ENCODE results near the gene PRDM16. TPM values are rescaled to one million over a fixed set of nuclear protein-coding genes. Genes with fewer than 3 reads are reported as not detected.

Gene PRDM16
- total and polyA plus RNA-seq, 2 donors (not counting 1 experiment from before 2014, with no cell fraction given), result 0.03 to 0.12 TPM

DNA sequence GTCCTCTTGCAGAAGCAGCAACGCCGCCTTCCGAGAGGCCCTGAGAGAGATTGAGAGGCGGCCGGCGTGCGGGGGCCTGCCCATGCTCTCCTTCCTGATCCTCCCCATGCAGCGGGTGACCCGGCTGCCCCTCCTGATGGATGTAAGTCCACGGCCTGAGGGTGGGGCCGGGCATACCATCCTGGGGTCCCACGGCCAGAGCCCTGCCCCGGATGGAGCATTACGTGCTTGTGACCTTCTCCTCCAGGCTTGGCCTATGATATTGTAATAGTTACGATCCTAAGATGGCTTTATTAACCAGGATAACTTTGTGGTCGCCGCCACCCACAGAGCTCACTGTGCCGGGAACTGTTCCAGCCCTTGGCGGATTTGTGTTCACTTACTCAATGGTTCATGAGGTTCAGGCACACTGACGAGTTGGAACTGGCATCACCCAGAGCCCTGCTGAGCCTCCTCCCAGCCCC is 404.4 kb downstream of the PRDM16 start:
- no peak overlapping the region for H3K27ac Mint-ChIP-seq
- TF ChIP-seq EZH2 (IDR thresholded peaks at IDR 0.05; ENCODE audit: borderline replicate concordance, insufficient read depth, low read depth, low read length, poor library complexity, severe bottlenecking), result no peak
- TF ChIP-seq, protein P1, sequence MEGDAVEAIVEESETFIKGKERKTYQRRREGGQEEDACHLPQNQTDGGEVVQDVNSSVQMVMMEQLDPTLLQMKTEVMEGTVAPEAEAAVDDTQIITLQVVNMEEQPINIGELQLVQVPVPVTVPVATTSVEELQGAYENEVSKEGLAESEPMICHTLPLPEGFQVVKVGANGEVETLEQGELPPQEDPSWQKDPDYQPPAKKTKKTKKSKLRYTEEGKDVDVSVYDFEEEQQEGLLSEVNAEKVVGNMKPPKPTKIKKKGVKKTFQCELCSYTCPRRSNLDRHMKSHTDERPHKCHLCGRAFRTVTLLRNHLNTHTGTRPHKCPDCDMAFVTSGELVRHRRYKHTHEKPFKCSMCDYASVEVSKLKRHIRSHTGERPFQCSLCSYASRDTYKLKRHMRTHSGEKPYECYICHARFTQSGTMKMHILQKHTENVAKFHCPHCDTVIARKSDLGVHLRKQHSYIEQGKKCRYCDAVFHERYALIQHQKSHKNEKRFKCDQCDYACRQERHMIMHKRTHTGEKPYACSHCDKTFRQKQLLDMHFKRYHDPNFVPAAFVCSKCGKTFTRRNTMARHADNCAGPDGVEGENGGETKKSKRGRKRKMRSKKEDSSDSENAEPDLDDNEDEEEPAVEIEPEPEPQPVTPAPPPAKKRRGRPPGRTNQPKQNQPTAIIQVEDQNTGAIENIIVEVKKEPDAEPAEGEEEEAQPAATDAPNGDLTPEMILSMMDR (IDR thresholded peaks at IDR 0.05), result no peak
- no peak overlapping the region for H3K9ac ChIP-seq (ENCODE audit: low read length)
- no peak overlapping the region for H2AFZ ChIP-seq (ENCODE audit: insufficient read depth, low read depth, low read length, poor library complexity, severe bottlenecking)
- ChIA-PET POLR2A (no interaction called here), CTCF (no interaction called here)
- H3K9me3 Mint-ChIP-seq (ENCODE audit: insufficient read depth), result no peaks in the 10 kb centered on the region
- H3K9me3 ChIP-seq (ENCODE audit: control extremely low read depth in 1 of 3, control insufficient read depth in 2 of 3, insufficient read depth in 1 of 3, low read length in 2 of 3), result peaks cover 0 to 3% (median 0%) of the 10 kb centered on the region in 3 donors
- H3K4me1 ChIP-seq (ENCODE audit: control insufficient read depth in 2 of 2, insufficient read depth in 2 of 2, low read length in 2 of 2), result no peaks in the 10 kb centered on the region
- H3K4me3 ChIP-seq (ENCODE audit: control extremely low read depth in 1 of 5, extremely low read depth in 1 of 5, insufficient read depth in 1 of 5, low read depth in 2 of 5, low read length in 4 of 5), result no peak overlapping the region
- 91% methylated on average over 17 of the region's 20 CpGs for whole genome bisulfite sequencing (ENCODE audit: insufficient coverage)
- H3K27ac ChIP-seq (ENCODE audit: low read length in 2 of 2), result no peak overlapping the region
- no peaks in the 10 kb centered on the region for H4K20me1 ChIP-seq (ENCODE audit: control insufficient read depth, insufficient read depth, low read length, poor library complexity, severe bottlenecking)
- H3K4me2 ChIP-seq (replicated peaks; ENCODE audit: low read depth, low read length, poor library complexity, severe bottlenecking), result no peak overlapping the region
- no peak overlapping the region for H3K4me3 Mint-ChIP-seq
- no peaks in the 10 kb centered on the region for H3K36me3 ChIP-seq (replicated peaks in 1 of 2; ENCODE audit: control extremely low read depth in 1 of 2, control insufficient read depth in 1 of 2, extremely low read depth in 1 of 2, insufficient read depth in 2 of 2, low read length in 1 of 2)
- H3K4me1 Mint-ChIP-seq, result peaks cover 4% of the 10 kb centered on the region
- H3K27me3 ChIP-seq (replicated peaks in 1 of 4; ENCODE audit: control extremely low read depth in 1 of 4, control insufficient read depth in 3 of 4, insufficient read depth in 4 of 4, low read length in 3 of 4), result no peaks in the 10 kb centered on the region
- DNase-seq (no peak), ATAC-seq (ENCODE audit: low read depth) (no peak)
- no peaks in the 10 kb centered on the region for H3K79me2 ChIP-seq (ENCODE audit: control insufficient read depth, insufficient read depth, low read length)
- intact Hi-C loops (cut with micrococcal nuclease), result no loop called here
- H3K27me3 Mint-ChIP-seq, result no peaks in the 10 kb centered on the region

DNA sequence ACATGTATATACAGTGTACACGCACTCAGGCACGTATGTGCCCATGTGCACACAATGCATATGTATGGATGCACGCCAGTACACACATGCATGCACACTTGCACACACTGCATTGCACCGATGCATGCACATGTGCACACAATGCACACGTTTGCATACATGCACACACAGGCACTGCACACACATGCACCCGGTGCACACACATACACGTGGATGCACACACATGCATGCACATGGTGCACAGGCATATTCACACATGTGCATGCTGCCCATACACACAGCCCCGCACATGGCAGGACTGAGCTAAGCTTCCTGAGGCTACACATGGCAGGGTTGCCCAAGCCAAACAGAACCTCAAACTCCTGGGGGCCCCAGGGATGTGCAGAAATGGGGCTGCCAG is 405.0 kb downstream of the PRDM16 start:
- ATAC-seq (ENCODE audit: low read depth), result no peak
- CTCF ChIA-PET, result no interaction called here
- H3K27ac Mint-ChIP-seq, result peak overlapping the region; percentile 57

More for the DNA sequence above, 405.0 kb downstream of the PRDM16 start:
- H3K4me3 Mint-ChIP-seq, result no peak overlapping the region
- POLR2A ChIA-PET, result no interaction called here
- no peak overlapping the region for H3K27ac ChIP-seq (ENCODE audit: low read length in 2 of 2)
- no peak overlapping the region for H3K9ac ChIP-seq (ENCODE audit: low read length)
- intact Hi-C loops (cut with micrococcal nuclease), result no loop called here
- no peaks in the 10 kb centered on the region for H3K4me1 ChIP-seq (ENCODE audit: control insufficient read depth in 2 of 2, insufficient read depth in 2 of 2, low read length in 2 of 2)
- no peaks in the 10 kb centered on the region for H3K27me3 Mint-ChIP-seq
- no peaks in the 10 kb centered on the region for H3K27me3 ChIP-seq (replicated peaks in 1 of 4; ENCODE audit: control extremely low read depth in 1 of 4, control insufficient read depth in 3 of 4, insufficient read depth in 4 of 4, low read length in 3 of 4)
- H3K4me2 ChIP-seq (replicated peaks; ENCODE audit: low read depth, low read length, poor library complexity, severe bottlenecking), result no peak overlapping the region
- no peak for DNase-seq
- no peaks in the 10 kb centered on the region for H3K79me2 ChIP-seq (ENCODE audit: control insufficient read depth, insufficient read depth, low read length)
- no peaks in the 10 kb centered on the region for H3K9me3 Mint-ChIP-seq (ENCODE audit: insufficient read depth)
- peaks cover 0 to 3% (median 0%) of the 10 kb centered on the region in 3 donors for H3K9me3 ChIP-seq (ENCODE audit: control extremely low read depth in 1 of 3, control insufficient read depth in 2 of 3, insufficient read depth in 1 of 3, low read length in 2 of 3)
- no peak overlapping the region for H2AFZ ChIP-seq (ENCODE audit: insufficient read depth, low read depth, low read length, poor library complexity, severe bottlenecking)
- TF ChIP-seq EZH2 (IDR thresholded peaks at IDR 0.05; ENCODE audit: borderline replicate concordance, insufficient read depth, low read depth, low read length, poor library complexity, severe bottlenecking), result no peak
- WGBS (ENCODE audit: insufficient coverage), result 96% methylated on average over 8 of the region's 8 CpGs
- H3K4me3 ChIP-seq (ENCODE audit: control extremely low read depth in 1 of 5, extremely low read depth in 1 of 5, insufficient read depth in 1 of 5, low read depth in 2 of 5, low read length in 4 of 5), result no peak overlapping the region
- peaks cover 4% of the 10 kb centered on the region for H3K4me1 Mint-ChIP-seq
- no peaks in the 10 kb centered on the region for H3K36me3 ChIP-seq (replicated peaks in 1 of 2; ENCODE audit: control extremely low read depth in 1 of 2, control insufficient read depth in 1 of 2, extremely low read depth in 1 of 2, insufficient read depth in 2 of 2, low read length in 1 of 2)
- H4K20me1 ChIP-seq (ENCODE audit: control insufficient read depth, insufficient read depth, low read length, poor library complexity, severe bottlenecking), result no peaks in the 10 kb centered on the region
